Aortic smooth muscle cell (primary cell): Measurements from ENCODE around the gene NIT2. TPM values are rescaled to one million over a fixed set of nuclear protein-coding genes. Genes with fewer than 3 reads are reported as not detected.

ENCODE experiments used
- total RNA-seq: library from RNA; depleted of rRNA; stranded (reverse); fragments of >200 nt; gene quantifications from 2 replicates; pipeline ENCODE4 v1.2.3, GENCODE V29; 2014

Gene NIT2
- 13.6 and 21.6 TPM in 2 replicates for total RNA-seq

GRCh38 chr3:100334488-100335351, at the start of gene NIT2:
TSS of gene NIT2 (plus strand) at chr3:100334757. CDS start at chr3:100334792, 35 bp downstream.

GRCh38 chr3:100400780-100401673, 66.5 kb downstream of the NIT2 start, which contains the start of the genes LNP1 and TOMM70:
TSS of gene LNP1 (plus strand) at chr3:100401539. CDS start at chr3:100429730, 28,191 bp downstream.
TSS of gene TOMM70 (minus strand) at chr3:100401089. CDS start at chr3:100400949, 140 bp downstream.

Other genes with a start within 250 kb of the NIT2 start
- gene FILIP1L, start 220.3 kb upstream of the NIT2 start, total RNA-seq: 14.0 and 32.1 TPM in 2 replicates
- 63.3 and 68.8 TPM in 2 replicates for gene TBC1D23, start 73.8 kb upstream of the NIT2 start, total RNA-seq
- gene TOMM70, start 66.3 kb downstream of the NIT2 start, total RNA-seq: 45.8 and 50.1 TPM in 2 replicates
- gene LNP1, start 66.8 kb downstream of the NIT2 start, total RNA-seq: 5.0 and 7.3 TPM in 2 replicates
- 27.1 and 33.6 TPM in 2 replicates for gene TMEM45A, start 157.9 kb downstream of the NIT2 start, total RNA-seq